WTC11 (cell line): ENCODE results near the gene CBFA2T3. TPM values are rescaled to one million over a fixed set of nuclear protein-coding genes. Genes with fewer than 3 reads are reported as not detected.

ENCODE experiments used
- ATAC-seq: fragments of 200-7000 bp; cut with Tn5 transposase; 2 replicates; pipeline ENCODE4 v1.10.0; 2021; ENCODE audit warnings: mild to moderate bottlenecking, moderate library complexity
- CTCF ChIA-PET: fragments of 300-600 bp; sonication (Branson Sonifier 250); formaldehyde crosslinking; loops from one replicate; lab custom pipeline; 2021; ENCODE audit warnings: antibody characterized with exemption; lab: Charles Lee
- POLR2A ChIA-PET: fragments of 350-600 bp; sonication (Branson Sonifier 250); formaldehyde crosslinking; loops from one replicate; lab custom pipeline; 2021; ENCODE audit warnings: antibody characterized with exemption; lab: Charles Lee
- DNase-seq: peaks from one replicate; pipeline ENCODE4 v3.0.0; 2021; ENCODE audit warnings: low spot score
- H3K27ac Mint-ChIP-seq: 2 replicates; pipeline ENCODE4 v1.8.0; 2021; ENCODE audit warnings: mixed read lengths
- H3K27me3 Mint-ChIP-seq: 2 replicates; pipeline ENCODE4 v1.8.0; 2021; ENCODE audit warnings: low read depth, mild to moderate bottlenecking, moderate library complexity, mixed read lengths
- H3K36me3 Mint-ChIP-seq: 2 replicates; pipeline ENCODE4 v1.8.0; 2021; ENCODE audit warnings: mixed read lengths
- H3K4me1 Mint-ChIP-seq: 2 replicates; pipeline ENCODE4 v1.8.0; 2022; ENCODE audit warnings: mixed read lengths
- H3K4me3 Mint-ChIP-seq: 2 replicates; pipeline ENCODE4 v1.8.0; 2021; ENCODE audit warnings: mild to moderate bottlenecking, moderate library complexity, mixed read lengths
- H3K9me3 Mint-ChIP-seq: 2 replicates; pipeline ENCODE4 v1.8.0; 2021; ENCODE audit warnings: mixed read lengths
- AFF4 ChIP-seq: sonication (generic); formaldehyde crosslinking; IDR thresholded peaks from 2 replicates; pipeline ENCODE4 v1.8.1; 2023; ENCODE audit warnings: mild to moderate bottlenecking, missing genetic modification reagents, borderline replicate concordance
- ARID4B ChIP-seq: sonication (generic); formaldehyde crosslinking; IDR thresholded peaks from 2 replicates; pipeline ENCODE4 v1.8.0; 2023; ENCODE audit warnings: missing genetic modification reagents, mild to moderate bottlenecking, borderline replicate concordance
- ATF2 ChIP-seq: sonication (generic); formaldehyde crosslinking; IDR thresholded peaks from 2 replicates; pipeline ENCODE4 v1.8.1; 2022; ENCODE audit warnings: low read depth, missing genetic modification reagents, borderline replicate concordance
- JAZF1 ChIP-seq: fragments of 250-450 bp; sonication (Bioruptor Pico); IDR thresholded peaks from 2 replicates; pipeline ENCODE4 v1.9.0; 2021; ENCODE audit warnings: moderate library complexity, mild to moderate bottlenecking, inconsistent platforms
- MXD4 ChIP-seq: fragments of 250-450 bp; sonication (Bioruptor Pico); IDR thresholded peaks from 2 replicates; pipeline ENCODE4 v1.8.0; 2021; ENCODE audit warnings: mild to moderate bottlenecking, moderate library complexity, borderline replicate concordance
- NR3C1 ChIP-seq: sonication (generic); formaldehyde crosslinking; conservative IDR thresholded peaks from 2 replicates; pipeline ENCODE4 v1.8.1; 2023; ENCODE audit warnings: low read depth, mild to moderate bottlenecking, missing genetic modification reagents
- SOX15 ChIP-seq: fragments of 250-450 bp; sonication (Bioruptor Pico); IDR thresholded peaks from 2 replicates; pipeline ENCODE4 v1.9.0; 2021; ENCODE audit warnings: mild to moderate bottlenecking
- USF1 ChIP-seq: sonication (generic); formaldehyde crosslinking; IDR thresholded peaks from 2 replicates; pipeline ENCODE4 v1.8.0; 2022; ENCODE audit warnings: mild to moderate bottlenecking, missing genetic modification reagents
- ZBTB21 ChIP-seq: sonication (generic); formaldehyde crosslinking; IDR thresholded peaks from 2 replicates; pipeline ENCODE4 v1.8.1; 2023; ENCODE audit warnings: mild to moderate bottlenecking, missing genetic modification reagents, borderline replicate concordance
- total RNA-seq: library from RNA; stranded (reverse); gene quantifications from 3 replicates; pipeline ENCODE4 v1.2.3, GENCODE V29; 2021
- TF ChIP-seq, protein P1 (sequence below): sonication (generic); formaldehyde crosslinking; IDR thresholded peaks from 2 replicates; pipeline ENCODE4 v1.8.1; 2023; ENCODE audit warnings: mild to moderate bottlenecking, missing genetic modification reagents, moderate library complexity
- TF ChIP-seq, protein P2 (sequence below): sonication (generic); formaldehyde crosslinking; IDR thresholded peaks from 2 replicates; pipeline ENCODE4 v1.8.1; 2022; ENCODE audit warnings: mild to moderate bottlenecking, moderate library complexity, missing genetic modification reagents
- TF ChIP-seq, protein P3 (sequence below): fragments of 250-450 bp; sonication (Bioruptor Pico); IDR thresholded peaks from 2 replicates; pipeline ENCODE4 v1.9.0; 2021; ENCODE audit warnings: moderate library complexity, mild to moderate bottlenecking, inconsistent platforms, borderline replicate concordance
- TF ChIP-seq, protein P4 (sequence below): fragments of 250-450 bp; sonication (Bioruptor Pico); IDR thresholded peaks from 2 replicates; pipeline ENCODE4 v1.9.0; 2021; ENCODE audit warnings: mild to moderate bottlenecking, borderline replicate concordance

Gene CBFA2T3
- total RNA-seq, 1 experiment from 2014 or later = 2.6 TPM

DNA sequence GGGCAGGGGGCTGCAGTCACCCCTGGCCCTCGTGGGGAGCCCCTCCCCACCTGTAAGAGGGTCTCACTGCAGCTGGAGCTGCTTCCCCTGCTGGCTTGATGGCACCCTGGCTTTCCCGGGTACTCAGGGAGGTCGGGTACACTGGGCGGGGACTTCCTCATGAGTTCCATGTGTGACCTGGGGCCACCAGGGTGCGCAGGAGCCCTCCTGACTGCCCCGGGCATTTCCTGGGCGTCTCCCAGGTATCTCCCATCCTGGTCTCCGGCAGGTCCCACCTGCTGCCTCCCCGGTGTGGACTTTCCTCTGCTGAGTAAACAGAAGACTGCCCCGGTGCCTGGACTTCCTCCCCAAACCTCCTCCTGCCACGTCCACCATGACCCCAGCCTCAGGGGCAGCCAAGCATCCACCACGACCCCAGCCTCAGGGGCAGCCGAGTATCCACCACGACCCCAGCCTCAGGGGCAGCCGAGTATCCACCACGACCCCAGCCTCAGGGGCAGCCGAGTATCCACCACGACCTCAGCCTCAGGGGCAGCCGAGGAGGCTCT, 40.9 kb downstream of the CBFA2T3 start:
- DNase-seq = no peak
- H3K9me3 Mint-ChIP-seq = no peaks in the 10 kb centered on the region
- H3K4me1 Mint-ChIP-seq = no peaks in the 10 kb centered on the region
- ChIA-PET CTCF (interaction anchor here (0.6 kb wide), 1 partner anchor 231 kb away, joined by 3 read pairs; no protein-coding TSS in a partner anchor), POLR2A (no interaction called here)
- TF ChIP-seq SOX15 (CRISPR knock-in tag) (no peak), AFF4 (CRISPR knock-in tag) (no peak), USF1 (CRISPR knock-in tag) (no peak)
- TF ChIP-seq, protein P1, sequence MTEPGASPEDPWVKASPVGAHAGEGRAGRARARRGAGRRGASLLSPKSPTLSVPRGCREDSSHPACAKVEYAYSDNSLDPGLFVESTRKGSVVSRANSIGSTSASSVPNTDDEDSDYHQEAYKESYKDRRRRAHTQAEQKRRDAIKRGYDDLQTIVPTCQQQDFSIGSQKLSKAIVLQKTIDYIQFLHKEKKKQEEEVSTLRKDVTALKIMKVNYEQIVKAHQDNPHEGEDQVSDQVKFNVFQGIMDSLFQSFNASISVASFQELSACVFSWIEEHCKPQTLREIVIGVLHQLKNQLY (CRISPR knock-in tag) = no peak
- no peak overlapping the region for H3K4me3 Mint-ChIP-seq
- H3K27ac Mint-ChIP-seq = no peak overlapping the region
- H3K27me3 Mint-ChIP-seq = peaks cover 19% of the 10 kb centered on the region
- no peaks in the 10 kb centered on the region for H3K36me3 Mint-ChIP-seq
- 0 out of 2 replicates have a peak, but pooled peaks have one; percentile 17 for ATAC-seq

- ChIA-PET CTCF (interaction anchor here (1.2 kb wide), 1 partner anchor 155 kb away, joined by 3 read pairs; no protein-coding TSS in a partner anchor), POLR2A (no interaction called here)
- Mint-ChIP-seq H3K27me3 (peaks cover 7% of the 10 kb centered on the region), H3K4me3 (no peak overlapping the region), H3K36me3 (no peaks in the 10 kb centered on the region), H3K4me1 (no peaks in the 10 kb centered on the region), H3K9me3 (peaks cover 7% of the 10 kb centered on the region), H3K27ac (no peak overlapping the region)
- ATAC-seq (peak; percentile 50), DNase-seq (no peak)
- TF ChIP-seq ZBTB21 (CRISPR knock-in tag) (no peak), NR3C1 (no peak), MXD4 (CRISPR knock-in tag) (no peak), SOX15 (CRISPR knock-in tag) (no peak), ARID4B (CRISPR knock-in tag) (no peak), ATF2 (CRISPR knock-in tag) (no peak), JAZF1 (CRISPR knock-in tag) (no peak)
- TF ChIP-seq, protein P2, sequence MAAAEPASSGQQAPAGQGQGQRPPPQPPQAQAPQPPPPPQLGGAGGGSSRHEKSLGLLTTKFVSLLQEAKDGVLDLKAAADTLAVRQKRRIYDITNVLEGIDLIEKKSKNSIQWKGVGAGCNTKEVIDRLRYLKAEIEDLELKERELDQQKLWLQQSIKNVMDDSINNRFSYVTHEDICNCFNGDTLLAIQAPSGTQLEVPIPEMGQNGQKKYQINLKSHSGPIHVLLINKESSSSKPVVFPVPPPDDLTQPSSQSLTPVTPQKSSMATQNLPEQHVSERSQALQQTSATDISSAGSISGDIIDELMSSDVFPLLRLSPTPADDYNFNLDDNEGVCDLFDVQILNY (CRISPR knock-in tag) = no peak
- TF ChIP-seq, protein P3, sequence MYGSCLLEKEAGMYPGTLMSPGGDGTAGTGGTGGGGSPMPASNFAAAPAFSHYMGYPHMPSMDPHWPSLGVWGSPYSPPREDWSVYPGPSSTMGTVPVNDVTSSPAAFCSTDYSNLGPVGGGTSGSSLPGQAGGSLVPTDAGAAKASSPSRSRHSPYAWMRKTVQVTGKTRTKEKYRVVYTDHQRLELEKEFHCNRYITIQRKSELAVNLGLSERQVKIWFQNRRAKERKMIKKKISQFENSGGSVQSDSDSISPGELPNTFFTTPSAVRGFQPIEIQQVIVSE (CRISPR knock-in tag) = no peak
- TF ChIP-seq, protein P4, sequence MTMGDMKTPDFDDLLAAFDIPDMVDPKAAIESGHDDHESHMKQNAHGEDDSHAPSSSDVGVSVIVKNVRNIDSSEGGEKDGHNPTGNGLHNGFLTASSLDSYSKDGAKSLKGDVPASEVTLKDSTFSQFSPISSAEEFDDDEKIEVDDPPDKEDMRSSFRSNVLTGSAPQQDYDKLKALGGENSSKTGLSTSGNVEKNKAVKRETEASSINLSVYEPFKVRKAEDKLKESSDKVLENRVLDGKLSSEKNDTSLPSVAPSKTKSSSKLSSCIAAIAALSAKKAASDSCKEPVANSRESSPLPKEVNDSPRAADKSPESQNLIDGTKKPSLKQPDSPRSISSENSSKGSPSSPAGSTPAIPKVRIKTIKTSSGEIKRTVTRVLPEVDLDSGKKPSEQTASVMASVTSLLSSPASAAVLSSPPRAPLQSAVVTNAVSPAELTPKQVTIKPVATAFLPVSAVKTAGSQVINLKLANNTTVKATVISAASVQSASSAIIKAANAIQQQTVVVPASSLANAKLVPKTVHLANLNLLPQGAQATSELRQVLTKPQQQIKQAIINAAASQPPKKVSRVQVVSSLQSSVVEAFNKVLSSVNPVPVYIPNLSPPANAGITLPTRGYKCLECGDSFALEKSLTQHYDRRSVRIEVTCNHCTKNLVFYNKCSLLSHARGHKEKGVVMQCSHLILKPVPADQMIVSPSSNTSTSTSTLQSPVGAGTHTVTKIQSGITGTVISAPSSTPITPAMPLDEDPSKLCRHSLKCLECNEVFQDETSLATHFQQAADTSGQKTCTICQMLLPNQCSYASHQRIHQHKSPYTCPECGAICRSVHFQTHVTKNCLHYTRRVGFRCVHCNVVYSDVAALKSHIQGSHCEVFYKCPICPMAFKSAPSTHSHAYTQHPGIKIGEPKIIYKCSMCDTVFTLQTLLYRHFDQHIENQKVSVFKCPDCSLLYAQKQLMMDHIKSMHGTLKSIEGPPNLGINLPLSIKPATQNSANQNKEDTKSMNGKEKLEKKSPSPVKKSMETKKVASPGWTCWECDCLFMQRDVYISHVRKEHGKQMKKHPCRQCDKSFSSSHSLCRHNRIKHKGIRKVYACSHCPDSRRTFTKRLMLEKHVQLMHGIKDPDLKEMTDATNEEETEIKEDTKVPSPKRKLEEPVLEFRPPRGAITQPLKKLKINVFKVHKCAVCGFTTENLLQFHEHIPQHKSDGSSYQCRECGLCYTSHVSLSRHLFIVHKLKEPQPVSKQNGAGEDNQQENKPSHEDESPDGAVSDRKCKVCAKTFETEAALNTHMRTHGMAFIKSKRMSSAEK (CRISPR knock-in tag) = no peak
Measured at GRCh38 chr16:88934066-88934667, 42.8 kb downstream of the CBFA2T3 start.
